HS-5 (cell line): Measurements from ENCODE around the gene DNHD1.

ENCODE experiments used
- DNase-seq: peaks from one replicate; pipeline ENCODE4 v3.0.0-alpha.2; 2012; ENCODE audit warnings: low read depth

The DNHD1 gene

DNA sequence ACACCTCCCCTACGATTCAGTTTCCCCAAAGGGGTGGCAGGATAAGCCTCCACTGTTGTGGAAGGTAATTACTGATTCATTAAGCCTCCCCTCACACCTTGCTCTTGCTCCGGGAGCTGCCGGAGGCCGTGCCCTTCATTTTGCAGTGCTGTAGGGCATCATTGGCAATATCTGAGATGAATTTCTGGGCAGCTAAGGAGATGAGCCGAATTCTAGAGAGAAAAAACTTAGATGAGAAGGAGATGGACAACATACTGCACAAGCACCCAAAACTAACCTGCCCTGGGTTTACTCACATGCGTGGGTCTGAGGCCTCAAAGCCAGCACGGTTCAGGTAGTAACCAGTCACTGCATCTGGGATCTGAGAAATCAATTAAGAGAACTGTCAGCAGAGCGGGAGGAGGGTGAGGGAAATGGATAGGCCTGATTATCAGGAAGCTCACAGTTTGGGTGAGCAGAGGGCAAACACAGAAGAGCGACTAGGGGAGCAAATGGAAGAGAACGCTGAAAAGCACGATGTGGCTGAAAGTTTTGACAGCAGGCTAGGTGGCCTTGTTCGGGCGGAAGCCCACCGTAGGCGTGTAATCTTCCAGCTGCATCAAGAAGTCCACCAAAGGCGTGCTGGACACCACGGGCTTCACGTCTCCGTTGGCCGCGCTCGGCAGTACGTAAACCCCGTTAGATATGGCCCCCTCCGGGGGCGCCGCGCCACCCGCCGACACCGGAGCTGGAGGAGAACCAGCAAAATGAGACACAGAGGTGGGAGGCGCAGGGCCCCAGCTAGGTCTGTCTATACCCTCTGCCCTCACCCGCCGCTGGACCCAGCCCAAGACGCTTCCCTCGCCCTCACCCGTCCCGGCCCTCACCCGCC is 114.2 kb downstream of the DNHD1 start:
- DNase-seq, result no peak

DNA sequence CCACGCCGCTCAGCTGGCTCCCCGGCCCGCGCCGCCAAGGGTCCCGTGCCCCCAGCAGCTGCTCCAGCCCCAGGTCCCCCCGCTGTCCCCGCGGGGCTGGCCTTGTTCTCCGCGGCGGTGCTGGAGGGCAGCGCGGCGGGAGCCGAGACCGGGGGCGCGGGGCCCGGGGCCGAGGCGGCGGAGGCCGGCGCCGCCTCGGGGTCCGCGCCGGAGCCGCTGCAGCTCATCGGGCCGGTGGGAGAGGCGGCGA is 114.8 kb downstream of the DNHD1 start:
- no peak for DNase-seq

DNA sequence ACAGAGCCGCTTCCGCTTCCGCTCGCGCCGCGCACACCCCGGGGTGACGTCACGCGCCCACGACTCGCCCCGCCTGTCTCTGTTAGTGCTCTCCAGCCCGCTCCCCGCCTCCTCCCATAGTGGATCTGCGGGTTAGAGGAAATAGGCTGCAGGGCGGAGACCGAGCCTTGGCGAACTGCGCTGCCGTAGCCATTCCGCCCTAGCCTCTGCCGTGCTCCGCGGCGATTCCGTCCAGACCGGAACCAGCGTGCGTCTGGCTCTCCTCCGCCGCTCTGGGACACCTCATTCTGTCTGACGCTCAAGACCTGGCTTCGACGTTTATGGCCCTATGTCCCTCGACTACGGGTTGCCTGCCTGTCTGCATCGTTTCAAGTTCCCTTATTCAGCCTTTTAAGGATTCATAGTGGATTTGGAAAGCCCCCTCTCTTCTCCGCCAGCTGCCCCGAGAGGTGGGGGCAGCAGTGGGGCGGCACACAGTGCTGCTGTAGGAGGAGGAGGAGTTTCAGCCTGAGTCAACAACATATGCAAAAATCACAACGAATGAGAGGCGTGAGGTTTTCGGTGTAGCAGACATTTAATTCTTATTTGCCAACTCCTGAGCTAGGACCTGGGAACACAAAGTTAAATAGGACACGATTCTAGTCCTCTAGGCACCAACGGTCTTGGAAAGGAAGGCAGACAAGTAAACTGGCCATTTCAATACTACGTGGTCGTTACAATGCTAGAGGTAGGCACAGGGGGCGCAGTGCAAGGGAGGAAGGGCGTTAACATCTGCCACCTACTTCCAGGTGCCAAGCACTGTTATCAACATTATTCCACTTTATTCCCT is 115.3 kb downstream of the DNHD1 start, which contains the start of gene TAF10:
TAF10 (minus strand) TSS at position 4 of the 829 bp plus-strand sequence. CDS start 27 bp downstream, outside the sequence.
- DNase-seq, result no peak

DNA sequence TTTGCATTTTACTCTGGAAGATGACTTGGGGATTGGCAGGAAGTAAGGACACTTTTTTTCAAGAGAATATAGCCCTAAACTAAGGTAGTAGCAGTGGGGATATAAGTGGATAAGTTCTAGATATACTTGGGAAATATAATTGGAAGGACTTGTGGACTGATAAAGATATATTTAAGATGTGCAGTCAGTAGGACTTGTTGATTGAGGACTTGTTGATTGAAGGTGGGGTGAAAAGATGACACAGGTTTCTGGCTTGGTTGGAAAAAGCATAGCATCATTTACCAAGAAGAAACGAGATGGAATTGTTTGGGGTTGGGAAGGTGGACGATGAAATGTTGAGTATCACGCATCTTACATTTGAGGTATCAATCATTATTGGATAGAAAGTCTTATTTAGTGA is 116.4 kb downstream of the DNHD1 start:
- DNase-seq, result no peak

GRCh38 chr11:6614446-6614845 is 117.4 kb downstream of the DNHD1 start:
- DNase-seq, result no peak

- no peak for DNase-seq
These were observed 118.0 kb downstream of the DNHD1 start for GRCh38 chr11:6615046-6615445.

DNA sequence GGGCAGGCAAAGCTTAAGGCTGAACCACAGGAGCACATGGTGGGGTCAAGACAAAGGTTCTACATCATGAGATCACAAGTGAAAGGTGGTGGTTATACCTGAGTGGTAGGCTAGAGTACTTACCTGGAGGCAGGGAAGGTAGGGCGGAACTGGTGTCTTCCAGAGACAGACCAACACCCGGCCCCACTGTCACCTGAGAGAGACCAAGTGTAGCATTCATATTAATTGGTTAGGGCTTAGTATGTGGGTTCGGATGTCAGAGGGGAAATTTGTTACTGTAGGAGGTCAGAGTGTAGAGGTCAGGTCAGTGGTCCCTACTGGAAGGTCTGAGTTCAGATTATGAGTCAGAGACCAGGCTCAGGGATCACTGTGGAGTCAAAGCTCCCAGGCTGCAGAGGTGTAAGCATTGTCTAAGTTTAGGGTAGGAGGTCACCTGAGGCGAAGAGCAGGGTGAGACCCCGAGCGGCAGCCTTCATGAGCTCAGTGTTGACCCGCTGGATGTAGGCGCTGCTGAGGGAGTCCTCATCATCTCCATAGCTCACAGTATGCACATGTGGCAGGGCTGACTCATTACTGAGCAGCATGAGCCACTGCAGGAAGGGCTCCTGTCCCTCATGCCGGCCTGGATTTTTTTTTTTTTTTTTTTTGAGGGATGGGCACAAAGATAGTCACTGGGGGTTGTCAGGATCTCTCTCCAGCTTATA is 119.0 kb downstream of the DNHD1 start:
- DNase-seq, result no peak

- DNase-seq, result no peak
These were observed 119.6 kb downstream of the DNHD1 start for GRCh38 chr11:6616596-6617250.

DNA sequence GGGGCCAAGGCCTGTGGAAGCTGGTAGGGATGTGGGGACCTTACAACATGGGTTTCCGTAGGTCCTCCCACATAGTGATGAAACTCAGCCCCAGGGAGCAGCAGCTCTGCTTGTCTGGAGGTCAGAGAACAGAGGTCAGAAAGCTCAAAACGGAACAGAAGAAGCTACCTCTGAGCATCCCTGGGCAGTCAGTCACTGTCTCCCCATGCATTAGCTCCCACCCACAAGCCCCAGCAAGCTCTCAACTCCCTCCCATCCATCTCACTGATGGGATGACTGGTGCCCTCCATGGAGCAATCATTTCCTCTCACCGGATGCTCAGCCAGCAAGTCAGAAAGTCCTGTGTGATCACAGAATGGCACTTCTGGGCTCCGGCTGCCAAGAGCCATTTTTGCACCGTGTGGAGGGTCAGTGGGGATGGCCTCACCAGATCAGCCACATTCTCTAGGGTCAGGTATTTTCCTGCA is 120.3 kb downstream of the DNHD1 start:
- no peak for DNase-seq

DNA sequence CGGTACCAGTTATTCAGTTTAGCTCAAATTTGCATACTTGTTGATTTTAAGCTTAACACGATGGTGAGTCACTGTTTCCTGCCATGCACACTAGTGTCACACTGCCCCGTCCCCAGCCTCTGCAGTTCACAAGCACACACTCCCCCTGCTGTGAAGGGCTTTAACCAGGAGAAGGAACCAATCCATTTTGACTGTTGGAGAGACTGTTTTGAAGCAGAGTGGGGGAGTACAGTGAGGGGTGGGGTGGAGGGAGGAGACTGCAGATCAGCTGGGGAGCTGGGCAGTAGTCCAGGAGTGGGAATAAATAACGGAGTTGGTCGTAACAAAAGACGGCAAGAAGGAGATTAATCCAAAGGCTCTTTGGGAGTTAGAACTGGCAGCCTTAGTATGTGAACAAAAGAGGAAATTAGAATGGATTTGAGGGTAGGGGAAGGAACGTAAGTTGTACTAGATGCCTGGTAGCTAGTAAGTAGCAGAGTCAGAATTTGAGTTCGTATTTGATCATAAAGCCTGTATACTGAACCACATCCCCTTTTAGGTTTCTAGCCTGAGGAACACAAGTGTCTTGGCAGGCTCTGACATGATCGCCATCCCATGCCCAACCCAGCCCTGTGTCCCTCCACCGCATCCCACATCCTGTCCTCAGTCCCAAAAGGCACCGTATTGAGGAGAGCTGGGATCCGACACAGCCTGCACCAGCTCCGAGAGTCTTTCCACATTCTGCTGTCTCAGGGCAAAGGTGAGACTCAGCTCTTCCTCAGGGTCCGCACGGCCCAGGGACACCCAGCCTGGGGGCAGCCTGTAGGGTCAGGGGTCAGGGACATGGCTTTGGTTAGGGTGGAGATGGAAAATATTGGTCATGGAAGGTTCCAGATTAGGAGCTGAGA is 121.3 kb downstream of the DNHD1 start:
- DNase-seq, result no peak

DNA sequence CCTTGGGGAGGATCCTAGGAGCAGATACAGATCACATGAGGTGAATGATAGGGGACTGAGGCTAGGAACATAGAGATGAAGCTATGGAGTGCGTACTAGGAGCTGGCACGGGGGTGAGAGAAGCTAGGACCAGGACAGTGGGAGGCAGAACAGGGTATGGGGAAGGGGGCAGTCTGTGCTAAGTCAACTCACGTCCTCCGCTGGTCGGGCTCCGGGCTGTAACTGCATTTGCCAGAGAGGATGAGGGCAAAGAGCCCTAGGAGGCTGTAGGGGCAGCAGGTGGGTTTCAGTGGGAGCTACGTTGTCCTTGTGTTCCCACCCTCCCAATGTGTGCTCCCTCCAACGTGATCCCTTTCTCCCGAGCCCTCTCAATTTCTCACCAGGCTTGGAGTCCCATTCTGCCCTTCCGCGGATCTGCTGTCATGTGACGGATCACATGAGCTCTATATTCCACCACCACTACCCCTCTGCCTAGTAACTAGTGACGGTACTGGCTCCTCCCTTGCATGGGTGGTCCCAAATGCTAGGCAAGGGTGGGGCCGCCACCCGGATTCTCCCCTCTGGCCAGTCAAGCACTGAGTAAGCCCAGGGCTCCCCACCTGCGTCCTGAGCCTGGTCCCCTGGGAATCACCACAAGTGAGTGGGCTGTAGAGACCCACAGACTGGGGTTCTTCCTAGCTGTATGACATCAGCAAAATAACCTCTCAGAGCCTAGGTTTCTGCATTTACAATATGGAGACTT is 122.1 kb downstream of the DNHD1 start, which contains the start of gene TPP1:
TPP1 (minus strand) TSS at position 419 of the 742 bp plus-strand sequence; CDS start at position 397, 22 bp downstream.
- DNase-seq, result peak; percentile 85

DNA sequence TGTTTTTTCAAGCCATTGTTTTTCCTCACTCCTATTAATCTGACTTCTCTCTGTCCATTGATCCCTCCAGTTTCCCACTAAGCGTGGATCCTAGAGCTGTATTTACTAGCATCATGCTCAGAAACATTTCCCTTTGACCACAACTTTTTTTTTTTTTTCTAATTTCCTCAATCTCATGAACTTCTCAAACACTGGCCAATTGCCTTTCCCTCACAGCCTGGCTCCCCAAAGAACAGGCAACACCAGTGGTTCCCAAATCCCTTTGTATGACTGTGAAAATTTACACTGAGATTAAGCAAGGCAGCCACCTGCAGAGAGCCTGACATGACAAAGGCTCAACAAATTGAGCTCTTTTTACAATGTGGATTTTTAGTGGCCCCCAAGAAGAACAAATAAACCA is 123.6 kb downstream of the DNHD1 start:
- DNase-seq, result no peak
